K562 (cell line): Measurements from ENCODE around the gene ZNF556. TPM values are rescaled to one million over a fixed set of nuclear protein-coding genes. Genes with fewer than 3 reads are reported as not detected.

Source experiments
- BRCA1 ChIP-seq, 2 experiments: fragments of 450-650 bp in 1 of 2; sonication (generic) in 1 of 2; formaldehyde crosslinking in 1 of 2; IDR thresholded peaks; 2 replicates each; pipeline versions ENCODE4 v1.5.0 to v1.6.1; 2017 to 2020; ENCODE audit warnings: mild to moderate bottlenecking in 1 of 2, missing genetic modification reagents in 1 of 2
- HDAC2 ChIP-seq: fragments of 450-650 bp; IDR thresholded peaks from 2 replicates; pipeline ENCODE4 v1.6.1; 2016; ENCODE audit warnings: mild to moderate bottlenecking
- HOMEZ ChIP-seq: fragments of 250-450 bp; sonication (Bioruptor Pico); IDR thresholded peaks from 2 replicates; pipeline ENCODE4 v1.4.0; 2020; ENCODE audit warnings: mild to moderate bottlenecking, moderate library complexity
- KDM5B ChIP-seq: fragments of 200-600 bp; sonication (generic); IDR thresholded peaks from 2 replicates; pipeline ENCODE4 v1.6.1; 2012; ENCODE audit warnings: low read depth, mild to moderate bottlenecking, moderate library complexity, low read length, control low read depth, inconsistent platforms; ENCODE audit not compliant: insufficient replicate concordance
- MYBL2 ChIP-seq, 2 experiments: fragments of 450-650 bp in 1 of 2; sonication (generic) in 1 of 2; formaldehyde crosslinking in 1 of 2; IDR thresholded peaks; 2 replicates each; pipeline versions ENCODE4 v1.6.1 to v1.8.1; 2017 to 2022; ENCODE audit warnings: borderline replicate concordance in 1 of 2, inconsistent platforms in 1 of 2, low read depth in 1 of 2, mild to moderate bottlenecking in 1 of 2, missing genetic modification reagents in 1 of 2, moderate library complexity in 1 of 2
- PRPF4 ChIP-seq: fragments of 200-400 bp; formaldehyde crosslinking; IDR thresholded peaks from one replicate; pipeline ENCODE4 v1.6.1; 2017; ENCODE audit warnings: low read length, low read depth, mild to moderate bottlenecking; ENCODE audit not compliant: insufficient read depth, poor library complexity, severe bottlenecking
- PURB ChIP-seq: sonication (generic); formaldehyde crosslinking; IDR thresholded peaks from 2 replicates; pipeline ENCODE4 v1.9.0; 2021; ENCODE audit warnings: low read depth, mild to moderate bottlenecking, missing genetic modification reagents
- SMARCC2 ChIP-seq: fragments of 450-650 bp; IDR thresholded peaks from 2 replicates; pipeline ENCODE4 v1.6.1; 2017; ENCODE audit warnings: antibody characterized with exemption, moderate library complexity, mild to moderate bottlenecking, low read depth
- ZNF140 ChIP-seq: fragments of 250-450 bp; sonication (Bioruptor Pico); IDR thresholded peaks from 2 replicates; pipeline ENCODE4 v1.8.0; 2021; ENCODE audit warnings: moderate library complexity, mild to moderate bottlenecking, inconsistent platforms
- ZNF217 ChIP-seq: sonication (generic); formaldehyde crosslinking; IDR thresholded peaks from 2 replicates; pipeline ENCODE4 v1.8.0; 2022; ENCODE audit warnings: mild to moderate bottlenecking, missing genetic modification reagents
- ZNF445 ChIP-seq: fragments of 250-450 bp; sonication (Bioruptor Pico); IDR thresholded peaks from 2 replicates; pipeline ENCODE4 v1.4.0; 2020; ENCODE audit warnings: low read depth, mild to moderate bottlenecking, moderate library complexity
- ZNF512 ChIP-seq: IDR thresholded peaks from 2 replicates; pipeline ENCODE4 v1.6.1; 2016; ENCODE audit warnings: missing genetic modification characterization, missing compliant biosample characterization
- polyA plus RNA-seq, 8 experiments: library from polyadenylated mRNA; depleted of rRNA in 4 of 8; stranded (reverse) in 5 of 8; unstranded in 3 of 8; fragments of >200 nt; fragmentation: Nextera tagmentation in 2 of 8; fragmentation: Illumina TruSeq in 1 of 8; extraction: Ambion mirVana in 2 of 8; extraction: Trizol in 1 of 8; gene quantifications; 2 replicates each; pipeline versions ENCODE4 v1.2.1 to v1.2.3, GENCODE V29; 2011 to 2014; ENCODE audit warnings: inconsistent platforms in 1 of 8, missing spikeins in 1 of 8
- total RNA-seq, 7 experiments: library from RNA; depleted of rRNA in 6 of 7; stranded (reverse); fragments of >200 nt in 6 of 7; fragmentation: Illumina TruSeq in 2 of 7; extraction: Trizol in 2 of 7; gene quantifications; 2 replicates each; pipeline versions ENCODE4 v1.2.1 to v1.2.3, GENCODE V29; 2011 to 2021; ENCODE audit warnings: low replicate concordance in 1 of 7

ZNF556 gene
- total and polyA plus RNA-seq, 9 of the 15 experiments (the other 6 are each of a cell fraction or from before 2014, with no cell fraction given), result 0.01 to 0.36 (median 0.10) TPM; not detected in 1

GRCh38 chr19:2853015-2853606 lies 14.0 kb upstream of the ZNF556 start (continued):
- no peak for TF ChIP-seq MYBL2 (IDR thresholded peaks at IDR 0.05; ENCODE audit: low read depth)
- TF ChIP-seq MYBL2 (CRISPR knock-in tag; IDR thresholded peaks at IDR 0.05; ENCODE audit: borderline replicate concordance), result no peak
- TF ChIP-seq ZNF217, result no peak
- no peak for TF ChIP-seq ZNF512 (tag)
- TF ChIP-seq ZNF140 (CRISPR knock-in tag), result no peak
- no peak for TF ChIP-seq SMARCC2
- no peak for TF ChIP-seq HOMEZ (CRISPR knock-in tag)
- no peak for TF ChIP-seq HDAC2
- TF ChIP-seq PURB (CRISPR knock-in tag), result no peak
- no peak for TF ChIP-seq PRPF4
- TF ChIP-seq BRCA1 (IDR thresholded peaks at IDR 0.05), result no peak
- no peak for TF ChIP-seq BRCA1 (CRISPR knock-in tag; IDR thresholded peaks at IDR 0.05)
- 0 out of 2 replicates have a peak, but pooled peaks have one; percentile 51 for TF ChIP-seq ZNF445 (CRISPR knock-in tag)
- TF ChIP-seq KDM5B, result no peak
